Endothelial cell of umbilical vein (primary cell): ENCODE results near the gene HAPLN2. TPM values are rescaled to one million over a fixed set of nuclear protein-coding genes. Genes with fewer than 3 reads are reported as not detected.

Source experiments
- BruUV-seq: library from RNA; stranded (reverse); fragments of 400-500 nt; replicated peaks from 2 replicates; lab custom pipeline; 2021; lab: Mats Ljungman, UMichigan
- CTCF ChIA-PET: fragments of 300-600, 350-600 bp; sonication (Branson Sonifier 250); formaldehyde crosslinking; loops from one replicate; lab custom pipeline; 2021; ENCODE audit warnings: antibody characterized with exemption, inconsistent platforms; lab: Charles Lee
- POLR2A ChIA-PET: fragments of 300-600, 350-600 bp; sonication (Branson Sonifier 250); formaldehyde crosslinking; loops from one replicate; lab custom pipeline; 2021; ENCODE audit warnings: antibody characterized with exemption, inconsistent platforms; lab: Charles Lee
- DNase-seq: peaks from one replicate; pipeline ENCODE4 v3.0.0-alpha.2; 2011; ENCODE audit warnings: low read depth, low spot score
- FAIRE-seq: peaks from 2 replicates; lab custom pipeline; 2011; peaks lifted over from hg19 to GRCh38; lab: Jason Lieb, UNC
- H2AFZ ChIP-seq: 2 replicates; pipeline ENCODE4 v1.6.0; 2012; ENCODE audit warnings: low read depth, low read length, control low read depth, inconsistent platforms
- H3K27ac ChIP-seq: 2 replicates; pipeline ENCODE4 v1.5.1; 2011; ENCODE audit warnings: low read depth, mild to moderate bottlenecking, control low read depth, low read length, moderate library complexity; ENCODE audit not compliant: insufficient read depth
- H3K27me3 ChIP-seq, 2 experiments: 2 replicates each; pipeline versions ENCODE4 v1.6.0 to v1.6.1; 2011; ENCODE audit warnings: low read length in 2 of 2, mixed read lengths in 1 of 2; ENCODE audit not compliant: control insufficient read depth in 2 of 2, insufficient read depth in 2 of 2
- H3K36me3 ChIP-seq, 2 experiments: 2 replicates in 1 of 2; 3 replicates in 1 of 2; pipeline ENCODE4 v1.5.1; 2011; ENCODE audit warnings: low read length in 2 of 2, mild to moderate bottlenecking in 1 of 2, moderate library complexity in 1 of 2; ENCODE audit not compliant: control insufficient read depth in 2 of 2, insufficient read depth in 2 of 2; ENCODE audit errors: extremely low read depth in 1 of 2
- H3K4me1 ChIP-seq: 3 replicates; pipeline ENCODE4 v1.5.1; 2011; ENCODE audit warnings: mild to moderate bottlenecking, low read length; ENCODE audit not compliant: control insufficient read depth, insufficient read depth; ENCODE audit errors: extremely low read depth
- H3K4me2 ChIP-seq: 2 replicates; pipeline ENCODE4 v1.6.1; 2011; ENCODE audit warnings: low read length, control low read depth, mixed read lengths; ENCODE audit not compliant: insufficient read depth
- H3K4me3 ChIP-seq, 3 experiments: fragments of 200-600 bp in 1 of 3; sonication (generic), shearing (Covaris generic) in 1 of 3; replicated peaks in 1 of 3; 2 replicates each; pipeline ENCODE4 v1.5.1; 2011 to 2016; ENCODE audit warnings: control low read depth in 3 of 3, low read length in 3 of 3, mild to moderate bottlenecking in 2 of 3, inconsistent platforms in 1 of 3, low read depth in 1 of 3, moderate library complexity in 1 of 3; ENCODE audit not compliant: insufficient read depth in 1 of 3
- H3K79me2 ChIP-seq: 2 replicates; pipeline ENCODE4 v1.6.0; 2012; ENCODE audit warnings: low read length, inconsistent platforms; ENCODE audit not compliant: control insufficient read depth, insufficient read depth
- H3K9ac ChIP-seq: replicated peaks from 2 replicates; pipeline ENCODE3; 2011; ENCODE audit warnings: low read length, control low read depth; ENCODE audit not compliant: insufficient read depth; ENCODE audit errors: extremely low read depth
- H3K9me1 ChIP-seq: replicated peaks from 3 replicates; pipeline ENCODE4 v1.6.0; 2011; ENCODE audit warnings: mild to moderate bottlenecking, low read length; ENCODE audit not compliant: control insufficient read depth, insufficient read depth; ENCODE audit errors: extremely low read depth
- H3K9me3 ChIP-seq: replicated peaks from 2 replicates; pipeline ENCODE4 v1.5.1; 2012; ENCODE audit warnings: low read length, inconsistent platforms; ENCODE audit not compliant: control insufficient read depth, insufficient read depth
- H4K20me1 ChIP-seq: replicated peaks from 2 replicates; pipeline ENCODE3; 2011; ENCODE audit warnings: mild to moderate bottlenecking, low read length; ENCODE audit not compliant: control insufficient read depth, insufficient read depth; ENCODE audit errors: extremely low read depth
- CTCF ChIP-seq, 2 donors: IDR thresholded peaks; 1 replicate in 1 of 2; 2 replicates in 1 of 2; pipeline ENCODE4 v1.5.1; 2011; ENCODE audit warnings: low read length in 2 of 2, mild to moderate bottlenecking in 2 of 2, moderate library complexity in 2 of 2, control low read depth in 1 of 2, inconsistent platforms in 1 of 2, low read depth in 1 of 2; ENCODE audit not compliant: insufficient read depth in 1 of 2; ENCODE audit errors: extremely low read depth in 1 of 2
- EZH2 ChIP-seq: IDR thresholded peaks from 2 replicates; pipeline ENCODE4 v1.6.1; 2012; ENCODE audit warnings: borderline replicate concordance, low read depth, mild to moderate bottlenecking, moderate library complexity, low read length, inconsistent platforms; ENCODE audit not compliant: severe bottlenecking
- FOS ChIP-seq: IDR thresholded peaks from 2 replicates; pipeline ENCODE4 v1.6.1; 2011; ENCODE audit warnings: mild to moderate bottlenecking, low read length, moderate library complexity, borderline replicate concordance; ENCODE audit not compliant: insufficient read depth
- GATA2 ChIP-seq: IDR thresholded peaks from 2 replicates; pipeline ENCODE4 v1.7.0; 2011; ENCODE audit warnings: low read depth, mild to moderate bottlenecking, moderate library complexity, mixed read lengths, low read length; ENCODE audit not compliant: insufficient read length, insufficient read depth
- JUN ChIP-seq: IDR thresholded peaks from 2 replicates; pipeline ENCODE4 v1.6.1; 2011; ENCODE audit warnings: borderline replicate concordance, low read depth; ENCODE audit not compliant: insufficient read length, insufficient read depth
- MYC ChIP-seq: IDR thresholded peaks from one replicate; pipeline ENCODE4 v1.6.1; 2011; ENCODE audit warnings: mild to moderate bottlenecking, low read depth, low read length
- POLR2A ChIP-seq: IDR thresholded peaks from 2 replicates; pipeline ENCODE4 v1.6.1; 2012; ENCODE audit warnings: low read depth, mild to moderate bottlenecking, control low read depth, low read length
- POLR2AphosphoS5 ChIP-seq: IDR thresholded peaks from 2 replicates; pipeline ENCODE4 v1.6.1; 2012; ENCODE audit warnings: low read depth, mild to moderate bottlenecking, control low read depth, low read length, moderate library complexity; ENCODE audit not compliant: insufficient read depth
- dilution Hi-C: fragments of 300-500 bp; cut with MboI; formaldehyde crosslinking; loops from one replicate; pipeline ENCODE4 v1.15.0; 2019; ENCODE audit warnings: low sequenced_read_pairs; ENCODE audit not compliant: extremely low pct_ligation_motif_present
- intact Hi-C: fragments of 100-400 bp; cut with micrococcal nuclease; formaldehyde crosslinking; loops from one replicate; pipeline ENCODE4 v1.10.0; 2022
- polyA plus RNA-seq, 4 experiments: library from polyadenylated mRNA; depleted of rRNA in 3 of 4; stranded (reverse) in 3 of 4; unstranded in 1 of 4; fragments of >200 nt; gene quantifications; 2 replicates each; pipeline versions ENCODE4 v1.2.1 to v1.2.3, GENCODE V29; 2011 to 2012; ENCODE audit warnings: missing spikeins in 1 of 4
- total RNA-seq: library from RNA; stranded (reverse); gene quantifications from 2 replicates; pipeline ENCODE4 v1.2.3, GENCODE V29; 2021
- TF ChIP-seq, protein P1 (sequence below): IDR thresholded peaks from 2 replicates; pipeline ENCODE4 v1.6.1; 2011; ENCODE audit not compliant: insufficient read depth, insufficient read length

Gene HAPLN2
- total and polyA plus RNA-seq, 2 donors (not counting 3 experiments of a cell fraction or from before 2014, with no cell fraction given), result not detected

GRCh38 chr1:156571261-156571852, 47.9 kb upstream of the HAPLN2 start:
- Histone ChIP-seq H4K20me1 (no peaks in the 10 kb centered on the region), H3K4me1 (peaks cover 13% of the 10 kb centered on the region), H2AFZ (peak overlapping the region; percentile 79), H3K36me3 (no peaks in the 10 kb centered on the region), H3K9ac (peak overlapping the region; percentile 77), H3K79me2 (peaks cover 17% of the 10 kb centered on the region), H3K9me3 (no peaks in the 10 kb centered on the region), H3K4me3 (peak overlapping the region; percentile 66 to 71 (median 68)), H3K27me3 (peaks cover 3 to 6% of the 10 kb centered on the region in 2 experiments), H3K4me2 (peak overlapping the region; percentile 52), H3K27ac (peak overlapping the region; percentile 61), H3K9me1 (no peaks in the 10 kb centered on the region)
- FAIRE-seq, result peak; percentile 91
- TF ChIP-seq MYC, result no peak
- TF ChIP-seq FOS, result peak; percentile 11
- no peak for TF ChIP-seq CTCF (IDR thresholded peaks at IDR 0.05; ENCODE audit: extremely low read depth in 1 of 2, insufficient read depth in 1 of 2, low read depth in 1 of 2, low read length in 2 of 2)
- no peak for TF ChIP-seq EZH2
- TF ChIP-seq, protein P1, sequence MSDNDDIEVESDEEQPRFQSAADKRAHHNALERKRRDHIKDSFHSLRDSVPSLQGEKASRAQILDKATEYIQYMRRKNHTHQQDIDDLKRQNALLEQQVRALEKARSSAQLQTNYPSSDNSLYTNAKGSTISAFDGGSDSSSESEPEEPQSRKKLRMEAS, result no peak
- no peak for TF ChIP-seq GATA2
- TF ChIP-seq POLR2A, result no peak
- peak; percentile 68 for TF ChIP-seq JUN
- TF ChIP-seq POLR2AphosphoS5, result no peak
- no TSS peak for BruUV-seq
- ChIA-PET POLR2A (interaction anchor here (0.6 kb wide), 1 partner anchor 68 kb away, joined by 3 read pairs; no protein-coding TSS in a partner anchor), CTCF (interaction anchor here (0.6 to 3.3 kb wide), 8 partner anchors 20 to 185 kb away, joined by 3 to 42 read pairs (median 3); partner anchors contain the start of gene NAXE)
- DNase-seq, result peak; percentile 83
- intact Hi-C loops (loop anchor here (1.0 to 5.0 kb wide), 2 partner anchors 36 to 68 kb away; no protein-coding TSS in a partner anchor), dilution Hi-C loops (no loop called here)
